ENCODE data around the gene ASPSCR1.
"Not testable (repeated sequence)": the region's sequence is repeated elsewhere in the genome, so short reads cannot be mapped to it uniquely, and the experiment has no call there.

Gene ASPSCR1

GRCh38 chr17:81952792-81953228 is 24.6 kb upstream of the ASPSCR1 start:
- peaks cover 14% of the 10 kb centered on the region for H3K27me3 ChIP-seq
- H3K4me2 ChIP-seq = peak overlapping the region; percentile 22
- H3K4me1 ChIP-seq = peaks cover 13% of the 10 kb centered on the region
- H3K27ac ChIP-seq = no peak overlapping the region
- TF ChIP-seq Cebpa-rat (IDR thresholded peaks at IDR 0.05) = no peak
- H4K20me1 ChIP-seq = no peaks in the 10 kb centered on the region
- H3K36me3 ChIP-seq = no peaks in the 10 kb centered on the region
- H3K9me3 ChIP-seq = no peaks in the 10 kb centered on the region
- H3K4me3 ChIP-seq = no peak overlapping the region
- no peak overlapping the region for H3K9ac ChIP-seq

GRCh38 chr17:81953443-81953842 is 24.0 kb upstream of the ASPSCR1 start:
- not testable (repeated sequence) for H3K9ac ChIP-seq, H3K27ac ChIP-seq, H3K36me3 ChIP-seq, H3K9me3 ChIP-seq, H4K20me1 ChIP-seq, H3K4me3 ChIP-seq, H3K4me2 ChIP-seq
- Histone ChIP-seq H3K4me1 (peaks cover 10% of the 10 kb centered on the region), H3K27me3 (peaks cover 20% of the 10 kb centered on the region)

- H3K9ac ChIP-seq = no peak overlapping the region
- no peaks in the 10 kb centered on the region for H4K20me1 ChIP-seq
- H3K27me3 ChIP-seq = peaks cover 29% of the 10 kb centered on the region
- no peak overlapping the region for H3K4me3 ChIP-seq
- no peaks in the 10 kb centered on the region for H3K36me3 ChIP-seq
- no peak overlapping the region for H3K27ac ChIP-seq
- H3K4me2 ChIP-seq = no peak overlapping the region
- TF ChIP-seq Cebpa-rat (IDR thresholded peaks at IDR 0.05) = no peak
- peaks cover 13% of the 10 kb centered on the region for H3K4me1 ChIP-seq
- H3K9me3 ChIP-seq = no peaks in the 10 kb centered on the region
Observed at GRCh38 chr17:81954131-81955057, 23.0 kb upstream of the ASPSCR1 start.

DNA sequence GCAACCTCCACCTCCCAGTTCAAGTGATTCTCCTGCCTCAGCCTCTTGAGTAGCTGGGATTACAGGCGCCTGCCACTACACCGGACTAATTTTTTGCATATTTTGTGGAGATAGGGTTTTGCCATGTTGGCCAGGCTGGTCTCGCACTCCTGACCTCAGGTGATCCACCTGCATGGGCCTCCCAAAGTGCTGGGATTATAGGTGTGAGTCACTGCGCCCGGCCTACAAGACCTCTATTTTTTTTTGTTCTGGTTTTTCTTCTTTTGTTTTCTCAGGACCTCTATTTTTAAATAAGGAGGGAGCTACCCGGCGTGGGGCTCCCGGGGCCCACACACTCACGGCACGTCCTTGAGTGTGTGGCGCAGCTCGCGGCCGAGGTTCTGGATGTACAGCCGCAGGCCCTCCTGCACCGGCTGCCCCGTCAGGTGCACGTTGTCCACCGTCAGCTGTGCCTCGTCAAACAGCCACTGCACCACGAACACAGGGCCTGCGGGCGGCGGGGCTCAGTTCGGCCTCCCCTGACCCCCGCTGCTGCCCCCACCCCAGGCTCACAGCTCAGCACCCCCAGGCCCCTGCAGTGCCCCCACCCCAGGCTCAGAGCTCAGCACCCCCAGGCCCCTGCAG is 22.3 kb upstream of the ASPSCR1 start:
- H3K9ac ChIP-seq = no peak overlapping the region
- H3K4me1 ChIP-seq = peaks cover 20% of the 10 kb centered on the region
- H3K27me3 ChIP-seq = peaks cover 37% of the 10 kb centered on the region
- H3K4me3 ChIP-seq = no peak overlapping the region
- no peak overlapping the region for H3K27ac ChIP-seq
- no peaks in the 10 kb centered on the region for H3K9me3 ChIP-seq
- no peak overlapping the region for H3K4me2 ChIP-seq
- H3K36me3 ChIP-seq = no peaks in the 10 kb centered on the region
- TF ChIP-seq Cebpa-rat (IDR thresholded peaks at IDR 0.05) = no peak
- H4K20me1 ChIP-seq = peaks cover 3% of the 10 kb centered on the region

DNA sequence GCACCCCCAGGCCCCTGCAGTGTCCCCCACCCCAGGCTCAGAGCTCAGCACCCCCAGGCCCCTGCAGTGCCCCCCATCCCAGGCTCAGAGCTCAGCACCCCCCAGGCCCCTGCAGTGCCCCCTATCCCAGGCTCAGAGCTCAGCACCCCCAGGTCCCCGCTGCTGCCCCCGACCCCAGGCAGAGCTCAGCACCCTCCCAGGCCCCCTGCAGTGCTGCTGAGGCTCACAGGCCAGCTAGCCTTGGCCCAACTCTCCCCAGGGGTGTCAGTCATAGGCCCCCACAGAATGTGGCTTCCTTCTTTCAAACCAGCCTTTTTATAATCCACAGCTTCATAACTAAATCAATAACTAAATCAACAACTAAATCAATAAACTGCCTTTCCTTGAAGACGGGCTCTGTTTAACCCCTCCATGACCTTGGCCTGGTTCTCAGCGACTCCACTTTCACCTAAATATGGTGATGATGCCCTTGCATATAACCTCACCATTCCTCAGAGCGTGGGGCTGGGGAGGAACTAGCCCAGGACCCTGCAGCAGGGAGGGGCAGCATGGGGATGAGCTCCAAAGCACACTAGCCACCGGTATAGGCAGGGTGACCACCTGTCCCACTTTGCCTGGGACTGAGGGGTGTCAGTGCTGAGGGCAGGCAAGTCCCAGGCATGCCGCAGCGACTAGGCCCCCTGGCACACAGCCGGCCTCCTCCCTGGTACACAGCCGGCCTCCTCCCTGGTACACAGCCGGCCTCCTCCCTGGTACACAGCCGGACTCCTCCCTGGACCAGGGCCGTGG is 21.5 kb upstream of the ASPSCR1 start:
- no peak overlapping the region for H3K9ac ChIP-seq
- H4K20me1 ChIP-seq = peaks cover 11% of the 10 kb centered on the region
- no peak for TF ChIP-seq Cebpa-rat (IDR thresholded peaks at IDR 0.05)
- H3K27ac ChIP-seq = no peak overlapping the region
- no peaks in the 10 kb centered on the region for H3K9me3 ChIP-seq
- H3K4me1 ChIP-seq = peaks cover 28% of the 10 kb centered on the region
- no peak overlapping the region for H3K4me3 ChIP-seq
- H3K4me2 ChIP-seq = no peak overlapping the region
- H3K36me3 ChIP-seq = no peaks in the 10 kb centered on the region
- H3K27me3 ChIP-seq = peaks cover 45% of the 10 kb centered on the region

DNA sequence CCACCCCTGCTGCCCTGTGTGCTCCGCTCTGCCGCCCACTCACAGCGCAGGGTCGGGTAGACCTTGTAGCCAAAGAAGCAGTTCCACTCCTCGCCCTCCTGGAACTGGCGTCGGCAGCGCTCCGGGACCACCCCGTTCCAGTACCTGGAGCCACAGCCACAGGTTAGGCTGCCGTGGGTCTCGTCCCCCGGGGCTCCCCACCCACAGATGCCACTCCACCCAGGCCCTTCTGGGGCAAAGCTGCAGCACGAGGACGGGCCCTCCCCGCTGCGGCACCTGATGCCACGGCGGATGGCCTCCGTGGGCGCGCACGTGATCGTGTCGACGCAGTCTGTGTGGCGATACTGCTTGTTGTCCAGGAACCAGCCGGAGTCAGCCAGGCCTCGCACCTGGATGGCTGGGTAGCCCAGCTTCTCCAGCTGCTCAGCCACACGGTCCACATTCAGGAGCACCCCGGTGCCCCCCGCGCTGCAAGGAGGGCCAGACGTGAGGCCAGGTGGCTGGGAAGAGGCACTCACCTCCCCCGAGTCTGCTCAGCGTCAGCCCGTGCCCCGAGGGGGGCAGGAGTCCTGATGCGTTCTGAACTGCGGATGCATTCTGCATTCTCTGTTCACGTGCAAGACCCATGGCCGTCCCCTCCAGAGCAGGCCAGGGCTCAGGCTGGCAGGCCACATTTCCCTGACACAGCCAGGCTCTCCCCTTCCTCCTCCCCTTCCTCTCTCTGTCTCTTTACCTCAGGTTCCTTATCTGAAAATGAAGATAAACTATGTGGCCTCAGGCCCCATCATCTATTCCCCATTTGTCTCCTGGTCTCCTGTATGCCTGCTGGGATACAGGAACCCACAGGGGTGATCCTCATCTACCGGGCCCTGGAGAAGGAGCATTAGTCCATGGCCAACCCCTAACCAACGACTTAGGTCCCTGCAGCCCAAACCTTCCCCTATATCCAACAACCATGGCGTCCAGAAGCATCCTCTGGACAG is 20.5 kb upstream of the ASPSCR1 start:
- Histone ChIP-seq H3K4me2 (no peak overlapping the region), H3K27me3 (peaks cover 54% of the 10 kb centered on the region), H3K4me3 (no peak overlapping the region), H3K36me3 (no peaks in the 10 kb centered on the region), H3K9ac (0 out of 2 replicates have a peak overlapping the region, but pooled peaks have one; percentile 29), H3K9me3 (no peaks in the 10 kb centered on the region), H4K20me1 (peaks cover 17% of the 10 kb centered on the region), H3K27ac (no peak overlapping the region), H3K4me1 (peaks cover 30% of the 10 kb centered on the region)
- TF ChIP-seq Cebpa-rat (IDR thresholded peaks at IDR 0.05) = no peak

DNA sequence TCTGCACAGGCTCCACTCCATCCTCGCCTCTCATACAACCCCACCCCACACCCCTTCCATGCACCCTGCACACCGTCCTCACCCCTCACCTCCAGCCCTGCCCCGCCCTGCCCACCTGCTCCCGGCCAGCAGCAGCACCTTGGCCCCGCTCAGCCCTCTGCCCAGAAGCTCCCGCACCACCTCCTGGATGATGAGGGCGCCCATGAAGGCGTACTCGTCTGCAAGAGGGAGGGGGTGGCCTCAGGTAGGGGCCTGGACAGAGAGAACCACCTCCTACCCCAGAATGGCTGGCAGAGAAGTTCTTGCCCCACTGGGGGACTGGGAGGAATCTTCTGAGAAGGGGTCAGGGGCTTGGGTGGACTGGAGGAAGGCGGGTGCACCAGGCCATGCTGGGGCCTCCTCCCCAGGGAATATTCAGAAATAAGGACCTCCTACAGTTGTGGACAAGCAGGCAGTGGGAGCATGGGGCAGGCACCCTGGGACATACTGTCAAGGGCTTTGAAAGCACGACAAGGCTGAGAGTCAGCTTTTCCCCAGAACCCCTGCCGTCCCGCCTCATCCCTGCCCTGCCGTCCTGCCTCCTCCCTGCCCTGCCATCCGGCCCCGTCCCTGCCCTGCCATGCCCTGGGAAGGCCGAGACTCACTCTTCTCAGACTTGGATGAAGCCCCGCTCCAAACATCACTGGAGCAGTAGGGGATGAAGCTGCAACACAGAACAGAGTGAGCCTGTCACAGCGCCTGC is 19.6 kb upstream of the ASPSCR1 start:
- Histone ChIP-seq H3K4me3 (no peak overlapping the region), H3K27me3 (peaks cover 64% of the 10 kb centered on the region), H3K27ac (no peak overlapping the region), H3K4me1 (peaks cover 26% of the 10 kb centered on the region), H3K36me3 (no peaks in the 10 kb centered on the region), H3K4me2 (no peak overlapping the region), H4K20me1 (peaks cover 25% of the 10 kb centered on the region), H3K9ac (no peak overlapping the region), H3K9me3 (no peaks in the 10 kb centered on the region)
- no peak for TF ChIP-seq Cebpa-rat (IDR thresholded peaks at IDR 0.05)

DNA sequence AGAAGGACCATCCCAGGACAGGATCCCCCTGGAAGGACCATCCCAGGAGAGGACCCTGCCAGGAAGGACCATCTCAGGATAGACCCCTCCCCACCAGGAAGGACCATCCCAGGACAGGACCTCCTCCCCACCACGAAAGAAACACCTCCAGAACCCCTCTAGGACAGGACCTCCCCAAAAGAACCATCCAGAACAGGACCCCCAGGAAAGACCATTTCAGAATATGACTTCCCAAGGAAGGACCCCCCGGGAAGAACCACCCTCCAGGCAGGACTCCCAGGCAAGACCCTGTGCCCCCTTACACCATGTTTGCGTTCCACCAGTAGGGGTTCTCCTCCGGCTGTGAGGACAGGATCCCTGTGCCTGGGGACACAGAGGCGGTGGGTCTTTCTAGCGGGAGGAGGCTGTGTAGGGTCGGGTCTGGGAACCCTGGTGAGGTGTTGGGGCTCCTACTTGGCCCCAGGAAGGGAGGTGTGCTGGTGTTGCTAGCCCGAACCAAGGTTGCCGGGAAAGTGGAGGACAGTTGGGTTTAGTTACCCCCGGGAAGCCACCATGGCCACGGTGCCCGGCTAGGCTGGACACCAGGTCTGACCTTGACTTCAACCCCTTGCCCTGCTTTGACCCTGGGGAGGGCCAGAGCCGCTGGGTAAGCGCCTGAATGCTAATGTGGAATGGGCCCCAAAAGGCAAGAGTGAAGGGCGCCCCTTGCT is 18.6 kb upstream of the ASPSCR1 start:
- H3K27me3 ChIP-seq = peaks cover 73% of the 10 kb centered on the region
- peaks cover 23% of the 10 kb centered on the region for H3K4me1 ChIP-seq
- H3K9me3 ChIP-seq = no peaks in the 10 kb centered on the region
- no peak for TF ChIP-seq Cebpa-rat (IDR thresholded peaks at IDR 0.05)
- peak overlapping the region; percentile 65 for H3K4me3 ChIP-seq
- H3K4me2 ChIP-seq = peak overlapping the region; percentile 97
- H3K36me3 ChIP-seq = no peaks in the 10 kb centered on the region
- H4K20me1 ChIP-seq = peaks cover 25% of the 10 kb centered on the region
- H3K27ac ChIP-seq = no peak overlapping the region
- H3K9ac ChIP-seq = no peak overlapping the region
